Liver (tissue), 9 donors: ENCODE measurements around the gene FGF14. TPM values are rescaled to one million over a fixed set of nuclear protein-coding genes. Genes with fewer than 3 reads are reported as not detected.

Experiments used
- DNase-seq: peaks from one replicate; pipeline ENCODE4 v3.0.0-alpha.2; 2017; ENCODE audit warnings: low spot score
- H3K27ac ChIP-seq, 2 donors: one replicate each; pipeline ENCODE4 v1.7.0; 2013; ENCODE audit warnings: inconsistent platforms in 2 of 2, low read length in 2 of 2, control low read depth in 1 of 2, low read depth in 1 of 2, mild to moderate bottlenecking in 1 of 2
- H3K27me3 ChIP-seq, 4 donors: one replicate each; pipeline versions ENCODE4 v1.6.1 to v1.7.0; 2013; ENCODE audit warnings: low read length in 3 of 4, inconsistent platforms in 1 of 4, mild to moderate bottlenecking in 1 of 4, moderate library complexity in 1 of 4; ENCODE audit not compliant: control insufficient read depth in 4 of 4, insufficient read depth in 4 of 4
- H3K36me3 ChIP-seq, 4 donors: one replicate each; pipeline versions ENCODE4 v1.6.1 to v1.7.0; 2013; ENCODE audit warnings: low read length in 3 of 4, mild to moderate bottlenecking in 3 of 4, low read depth in 1 of 4, moderate library complexity in 1 of 4; ENCODE audit not compliant: control insufficient read depth in 4 of 4, insufficient read depth in 3 of 4
- H3K4me1 ChIP-seq, 4 donors: one replicate each; pipeline versions ENCODE4 v1.6.1 to v1.7.0; 2013; ENCODE audit warnings: low read length in 3 of 4, mild to moderate bottlenecking in 3 of 4, moderate library complexity in 1 of 4; ENCODE audit not compliant: control insufficient read depth in 4 of 4, insufficient read depth in 4 of 4
- H3K4me3 ChIP-seq, 3 donors: one replicate each; pipeline versions ENCODE4 v1.6.1 to v1.7.0; 2013; ENCODE audit warnings: low read length in 3 of 3, control low read depth in 1 of 3, low read depth in 1 of 3, mild to moderate bottlenecking in 1 of 3
- H3K9ac ChIP-seq, 2 donors: one replicate each; pipeline ENCODE4 v1.7.0; 2013; ENCODE audit warnings: low read length in 2 of 2, mild to moderate bottlenecking in 2 of 2, moderate library complexity in 2 of 2, control low read depth in 1 of 2, low read depth in 1 of 2
- H3K9me3 ChIP-seq, 4 donors: one replicate each; pipeline versions ENCODE4 v1.6.1 to v1.7.0; 2013; ENCODE audit warnings: low read length in 3 of 4; ENCODE audit not compliant: control insufficient read depth in 4 of 4
- EGR1 ChIP-seq, 2 donors: IDR thresholded peaks; 2 replicates each; pipeline ENCODE4 v1.6.1; 2016 to 2018; ENCODE audit warnings: antibody characterized with exemption in 2 of 2, low read depth in 2 of 2
- FOXA1 ChIP-seq: IDR thresholded peaks from 2 replicates; pipeline ENCODE4 v1.6.1; 2016; ENCODE audit warnings: antibody characterized with exemption
- FOXA2 ChIP-seq: IDR thresholded peaks from 2 replicates; pipeline ENCODE4 v1.6.1; 2016; ENCODE audit warnings: antibody characterized with exemption
- GABPA ChIP-seq, 2 donors: IDR thresholded peaks in 1 of 2; conservative IDR thresholded peaks in 1 of 2; 2 replicates each; pipeline ENCODE4 v1.6.1; 2016; ENCODE audit warnings: antibody characterized with exemption in 2 of 2, mild to moderate bottlenecking in 1 of 2, moderate library complexity in 1 of 2
- HNF4A ChIP-seq, 2 donors: conservative IDR thresholded peaks; 2 replicates each; pipeline ENCODE4 v1.6.1; 2016; ENCODE audit warnings: antibody characterized with exemption in 2 of 2, mild to moderate bottlenecking in 2 of 2
- MAX ChIP-seq: IDR thresholded peaks from 2 replicates; pipeline ENCODE4 v1.6.1; 2016; ENCODE audit warnings: antibody characterized with exemption
- NR2F2 ChIP-seq: IDR thresholded peaks from 2 replicates; pipeline ENCODE4 v1.6.1; 2016; ENCODE audit warnings: antibody characterized with exemption
- RAD21 ChIP-seq, 2 donors: IDR thresholded peaks; 2 replicates each; pipeline ENCODE4 v1.6.1; 2016; ENCODE audit warnings: antibody characterized with exemption in 2 of 2, mild to moderate bottlenecking in 2 of 2
- REST ChIP-seq: IDR thresholded peaks from 2 replicates; pipeline ENCODE4 v1.6.1; 2016; ENCODE audit warnings: antibody characterized with exemption, mild to moderate bottlenecking
- RXRA ChIP-seq, 2 donors: IDR thresholded peaks; 2 replicates each; pipeline ENCODE4 v1.6.1; 2017 to 2018; ENCODE audit warnings: antibody characterized with exemption in 2 of 2, mild to moderate bottlenecking in 1 of 2
- SP1 ChIP-seq: IDR thresholded peaks from 2 replicates; pipeline ENCODE4 v1.6.1; 2018; ENCODE audit warnings: antibody characterized with exemption, mild to moderate bottlenecking
- WGBS: extraction: QIAGEN DNeasy Blood & Tissue Kit; methylation state at CpG from one replicate; pipeline ENCODE4 v1.1.7; 2013; 5-methylcytosine and 5-hydroxymethylcytosine counted together
- polyA plus RNA-seq, 2 donors: library from polyadenylated mRNA; stranded (reverse) in 1 of 2; unstranded in 1 of 2; fragments of 200-250 nt in 1 of 2; fragments of >200 nt in 1 of 2; fragmentation: Nextera tagmentation in 1 of 2; extraction: Ambion mirVana in 1 of 2; gene quantifications; one replicate each; pipeline versions ENCODE4 v1.2.1 to v1.2.3, GENCODE V29; 2013 to 2015
- total RNA-seq, 2 donors: library from RNA; depleted of rRNA; stranded (reverse); fragments of >200 nt; gene quantifications; one replicate each; pipeline ENCODE4 v1.2.3, GENCODE V29; 2014
- donor health status: healthy.
- donor health status: healthy.
- donor health status: healthy.
- donor health status: healthy.
- donor health status: healthy.

Gene FGF14
- total and polyA plus RNA-seq, 4 donors = 0.05 to 3.3 (median 1.0) TPM

- TF ChIP-seq REST = no peak
- TF ChIP-seq HNF4A (conservative IDR thresholded peaks at IDR 0.05) = peak; percentile 73 to 79
- TF ChIP-seq FOXA2 = no peak
- no peak for TF ChIP-seq GABPA (IDR thresholded peaks at IDR 0.05 in 1 of 2, conservative IDR thresholded peaks at IDR 0.05 in 1 of 2)
- TF ChIP-seq RAD21 (IDR thresholded peaks at IDR 0.05) = peak in 1 of 2 donors; percentile 51
- peak; percentile 80 for TF ChIP-seq SP1
- no peak for TF ChIP-seq FOXA1
These were observed 106.4 kb downstream of the FGF14 start (continued) for GRCh38 chr13:102295316-102296048.

- Histone ChIP-seq H3K4me1 (peaks cover 4 to 24% (median 15%) of the 10 kb centered on the region in 4 donors), H3K27ac (peak overlapping the region; percentile 36 to 46), H3K4me3 (no peak overlapping the region), H3K9me3 (no peaks in the 10 kb centered on the region), H3K9ac (no peak overlapping the region), H3K27me3 (no peaks in the 10 kb centered on the region), H3K36me3 (no peaks in the 10 kb centered on the region)
- no peak for DNase-seq
- 35% methylated on average over 3 of the region's 3 CpGs for WGBS
- TF ChIP-seq MAX = no peak
- peak; percentile 17 for TF ChIP-seq SP1
- TF ChIP-seq EGR1 (IDR thresholded peaks at IDR 0.05; ENCODE audit: low read depth in 2 of 2) = no peak
- TF ChIP-seq NR2F2 = peak; percentile 69
- peak; percentile 38 to 43 for TF ChIP-seq RXRA (IDR thresholded peaks at IDR 0.05)
- peak; percentile 24 to 52 for TF ChIP-seq HNF4A (conservative IDR thresholded peaks at IDR 0.05)
These were observed 107.3 kb downstream of the FGF14 start for GRCh38 chr13:102294407-102295018.

- no peaks in the 10 kb centered on the region for H3K36me3 ChIP-seq
- H3K27me3 ChIP-seq = no peaks in the 10 kb centered on the region
- H3K27ac ChIP-seq = no peak overlapping the region
- 70% methylated on average over 2 of the region's 2 CpGs for WGBS
- H3K9ac ChIP-seq = no peak overlapping the region
- no peaks in the 10 kb centered on the region for H3K9me3 ChIP-seq
- no peak for DNase-seq
- TF ChIP-seq EGR1 (IDR thresholded peaks at IDR 0.05; ENCODE audit: low read depth in 2 of 2) = no peak
- no peak for TF ChIP-seq RAD21 (IDR thresholded peaks at IDR 0.05)
- no peak for TF ChIP-seq REST
- no peak for TF ChIP-seq SP1
- no peak for TF ChIP-seq NR2F2
- peaks cover 4 to 21% (median 15%) of the 10 kb centered on the region in 4 donors for H3K4me1 ChIP-seq
- no peak overlapping the region for H3K4me3 ChIP-seq
These were observed 108.1 kb downstream of the FGF14 start for GRCh38 chr13:102293723-102294122.
